WTC11 (cell line): Measurements from ENCODE around the gene ACBD6. TPM values are rescaled to one million over a fixed set of nuclear protein-coding genes. Genes with fewer than 3 reads are reported as not detected.
A peak's percentile ranks its signal among the peaks of the same experiment; 100 is the strongest.

ENCODE experiments used
- ATAC-seq: fragments of 200-7000 bp; cut with Tn5 transposase; 2 replicates; pipeline ENCODE4 v1.10.0; 2021; ENCODE audit warnings: mild to moderate bottlenecking, moderate library complexity
- CTCF ChIA-PET: fragments of 300-600 bp; sonication (Branson Sonifier 250); formaldehyde crosslinking; loops from one replicate; lab custom pipeline; 2021; ENCODE audit warnings: antibody characterized with exemption; lab: Charles Lee
- POLR2A ChIA-PET: fragments of 350-600 bp; sonication (Branson Sonifier 250); formaldehyde crosslinking; loops from one replicate; lab custom pipeline; 2021; ENCODE audit warnings: antibody characterized with exemption; lab: Charles Lee
- DNase-seq: peaks from one replicate; pipeline ENCODE4 v3.0.0; 2021; ENCODE audit warnings: low spot score
- H3K27ac Mint-ChIP-seq: 2 replicates; pipeline ENCODE4 v1.8.0; 2021; ENCODE audit warnings: mixed read lengths
- H3K27me3 Mint-ChIP-seq: 2 replicates; pipeline ENCODE4 v1.8.0; 2021; ENCODE audit warnings: low read depth, mild to moderate bottlenecking, moderate library complexity, mixed read lengths
- H3K36me3 Mint-ChIP-seq: 2 replicates; pipeline ENCODE4 v1.8.0; 2021; ENCODE audit warnings: mixed read lengths
- H3K4me1 Mint-ChIP-seq: 2 replicates; pipeline ENCODE4 v1.8.0; 2022; ENCODE audit warnings: mixed read lengths
- H3K4me3 Mint-ChIP-seq: 2 replicates; pipeline ENCODE4 v1.8.0; 2021; ENCODE audit warnings: mild to moderate bottlenecking, moderate library complexity, mixed read lengths
- H3K9me3 Mint-ChIP-seq: 2 replicates; pipeline ENCODE4 v1.8.0; 2021; ENCODE audit warnings: mixed read lengths
- CREB1 ChIP-seq: sonication (generic); formaldehyde crosslinking; IDR thresholded peaks from 2 replicates; pipeline ENCODE4 v1.8.0; 2023; ENCODE audit warnings: mild to moderate bottlenecking, missing genetic modification reagents
- CREM ChIP-seq: sonication (generic); formaldehyde crosslinking; IDR thresholded peaks from 2 replicates; pipeline ENCODE4 v1.8.1; 2022; ENCODE audit warnings: mild to moderate bottlenecking, missing genetic modification reagents, moderate library complexity
- RELA ChIP-seq: sonication (generic); formaldehyde crosslinking; IDR thresholded peaks from 2 replicates; pipeline ENCODE4 v1.8.1; 2022; ENCODE audit warnings: missing genetic modification reagents, mild to moderate bottlenecking, borderline replicate concordance
- total RNA-seq: library from RNA; stranded (reverse); gene quantifications from 3 replicates; pipeline ENCODE4 v1.2.3, GENCODE V29; 2021
- TF ChIP-seq, protein P1 (sequence below): sonication (generic); formaldehyde crosslinking; IDR thresholded peaks from 2 replicates; pipeline ENCODE4 v1.8.0; 2022; ENCODE audit warnings: missing genetic modification reagents
- TF ChIP-seq, protein P2 (sequence below): sonication (generic); formaldehyde crosslinking; IDR thresholded peaks from 2 replicates; pipeline ENCODE4 v1.8.0; 2022; ENCODE audit warnings: mild to moderate bottlenecking, missing genetic modification reagents
- TF ChIP-seq, protein P3 (sequence below): fragments of 200-600 bp; IDR thresholded peaks from 2 replicates; pipeline ENCODE4 v1.8.0; 2022; ENCODE audit warnings: antibody characterized with exemption
- TF ChIP-seq, protein P4 (sequence below): fragments of 250-450 bp; sonication (Bioruptor Pico); IDR thresholded peaks from 2 replicates; pipeline ENCODE4 v1.9.0; 2021; ENCODE audit warnings: mild to moderate bottlenecking, borderline replicate concordance

Gene ACBD6
- total RNA-seq, 1 experiment from 2014 or later, result 53.5 TPM

DNA sequence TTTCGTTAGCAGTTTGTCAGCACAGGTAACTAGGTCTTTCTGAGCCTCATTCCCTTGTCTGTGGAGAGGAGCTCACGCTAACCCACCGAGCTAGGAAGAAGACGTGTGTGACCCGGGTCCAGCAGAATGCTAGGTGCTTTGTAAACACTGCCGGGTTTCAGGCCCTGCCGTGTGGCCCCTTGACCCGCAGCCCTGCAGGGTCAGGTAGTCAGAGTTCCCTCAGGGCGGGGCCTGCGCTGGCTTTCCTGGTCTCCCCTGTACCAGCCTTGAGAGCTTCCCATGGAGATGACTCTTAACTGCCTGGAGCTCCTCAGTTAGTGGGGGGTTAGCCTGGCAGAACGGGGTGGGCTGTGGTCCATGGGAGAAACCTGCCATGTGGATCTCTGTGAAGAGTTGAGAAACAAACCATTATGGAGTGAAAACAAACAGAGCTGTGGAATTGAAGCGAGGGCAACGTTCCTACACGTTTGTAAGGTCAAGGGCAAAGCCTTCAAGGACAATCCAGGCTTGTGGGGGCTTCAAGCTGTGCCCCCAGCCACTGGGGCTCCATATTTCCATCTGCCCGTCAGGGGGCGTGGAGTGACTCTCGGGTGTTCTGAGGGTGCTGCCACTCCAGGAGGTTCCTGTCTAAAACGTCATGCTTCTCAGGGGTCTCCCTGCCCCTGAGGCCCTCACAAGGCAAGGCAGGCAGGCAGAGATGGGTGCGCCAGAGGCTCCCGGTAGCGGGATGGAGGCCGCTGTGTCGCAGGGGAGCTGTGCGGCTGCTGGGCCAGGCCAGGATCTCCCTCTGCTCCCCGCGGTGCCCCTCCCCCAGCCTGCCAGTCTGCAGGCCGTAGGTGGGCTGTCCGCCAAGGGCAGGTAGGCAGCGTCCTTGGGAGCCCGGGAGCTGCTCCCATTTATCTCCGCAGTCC, 248.5 kb downstream of the ACBD6 start:
- Mint-ChIP-seq H3K4me3 (no peak overlapping the region), H3K27ac (no peak overlapping the region; the same call in 1 of the 2 replicates), H3K9me3 (no peaks in the 10 kb centered on the region), H3K27me3 (no peaks in the 10 kb centered on the region), H3K4me1 (peaks cover 44% of the 10 kb centered on the region), H3K36me3 (peaks cover 4% of the 10 kb centered on the region; the same call in 1 of the 2 replicates)
- ChIA-PET POLR2A (no interaction called here), CTCF (interaction anchor here (0.8 to 3.3 kb wide), 24 partner anchors 8 to 439 kb away, joined by 3 to 31 read pairs (median 6); partner anchors contain the start of genes ACBD6 and LHX4)
- DNase-seq (no peak), ATAC-seq (no peak)
- TF ChIP-seq CREM (CRISPR knock-in tag) (no peak), RELA (CRISPR knock-in tag) (0 out of 2 replicates have a peak, but pooled peaks have one; percentile 21), CREB1 (CRISPR knock-in tag) (no peak)
- TF ChIP-seq, protein P1, sequence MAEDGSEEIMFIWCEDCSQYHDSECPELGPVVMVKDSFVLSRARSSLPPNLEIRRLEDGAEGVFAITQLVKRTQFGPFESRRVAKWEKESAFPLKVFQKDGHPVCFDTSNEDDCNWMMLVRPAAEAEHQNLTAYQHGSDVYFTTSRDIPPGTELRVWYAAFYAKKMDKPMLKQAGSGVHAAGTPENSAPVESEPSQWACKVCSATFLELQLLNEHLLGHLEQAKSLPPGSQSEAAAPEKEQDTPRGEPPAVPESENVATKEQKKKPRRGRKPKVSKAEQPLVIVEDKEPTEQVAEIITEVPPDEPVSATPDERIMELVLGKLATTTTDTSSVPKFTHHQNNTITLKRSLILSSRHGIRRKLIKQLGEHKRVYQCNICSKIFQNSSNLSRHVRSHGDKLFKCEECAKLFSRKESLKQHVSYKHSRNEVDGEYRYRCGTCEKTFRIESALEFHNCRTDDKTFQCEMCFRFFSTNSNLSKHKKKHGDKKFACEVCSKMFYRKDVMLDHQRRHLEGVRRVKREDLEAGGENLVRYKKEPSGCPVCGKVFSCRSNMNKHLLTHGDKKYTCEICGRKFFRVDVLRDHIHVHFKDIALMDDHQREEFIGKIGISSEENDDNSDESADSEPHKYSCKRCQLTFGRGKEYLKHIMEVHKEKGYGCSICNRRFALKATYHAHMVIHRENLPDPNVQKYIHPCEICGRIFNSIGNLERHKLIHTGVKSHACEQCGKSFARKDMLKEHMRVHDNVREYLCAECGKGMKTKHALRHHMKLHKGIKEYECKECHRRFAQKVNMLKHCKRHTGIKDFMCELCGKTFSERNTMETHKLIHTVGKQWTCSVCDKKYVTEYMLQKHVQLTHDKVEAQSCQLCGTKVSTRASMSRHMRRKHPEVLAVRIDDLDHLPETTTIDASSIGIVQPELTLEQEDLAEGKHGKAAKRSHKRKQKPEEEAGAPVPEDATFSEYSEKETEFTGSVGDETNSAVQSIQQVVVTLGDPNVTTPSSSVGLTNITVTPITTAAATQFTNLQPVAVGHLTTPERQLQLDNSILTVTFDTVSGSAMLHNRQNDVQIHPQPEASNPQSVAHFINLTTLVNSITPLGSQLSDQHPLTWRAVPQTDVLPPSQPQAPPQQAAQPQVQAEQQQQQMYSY, result peak; percentile 33; the same call in 1 of the 2 replicates
- TF ChIP-seq, protein P2, sequence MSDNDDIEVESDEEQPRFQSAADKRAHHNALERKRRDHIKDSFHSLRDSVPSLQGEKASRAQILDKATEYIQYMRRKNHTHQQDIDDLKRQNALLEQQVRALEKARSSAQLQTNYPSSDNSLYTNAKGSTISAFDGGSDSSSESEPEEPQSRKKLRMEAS (CRISPR knock-in tag), result no peak

DNA sequence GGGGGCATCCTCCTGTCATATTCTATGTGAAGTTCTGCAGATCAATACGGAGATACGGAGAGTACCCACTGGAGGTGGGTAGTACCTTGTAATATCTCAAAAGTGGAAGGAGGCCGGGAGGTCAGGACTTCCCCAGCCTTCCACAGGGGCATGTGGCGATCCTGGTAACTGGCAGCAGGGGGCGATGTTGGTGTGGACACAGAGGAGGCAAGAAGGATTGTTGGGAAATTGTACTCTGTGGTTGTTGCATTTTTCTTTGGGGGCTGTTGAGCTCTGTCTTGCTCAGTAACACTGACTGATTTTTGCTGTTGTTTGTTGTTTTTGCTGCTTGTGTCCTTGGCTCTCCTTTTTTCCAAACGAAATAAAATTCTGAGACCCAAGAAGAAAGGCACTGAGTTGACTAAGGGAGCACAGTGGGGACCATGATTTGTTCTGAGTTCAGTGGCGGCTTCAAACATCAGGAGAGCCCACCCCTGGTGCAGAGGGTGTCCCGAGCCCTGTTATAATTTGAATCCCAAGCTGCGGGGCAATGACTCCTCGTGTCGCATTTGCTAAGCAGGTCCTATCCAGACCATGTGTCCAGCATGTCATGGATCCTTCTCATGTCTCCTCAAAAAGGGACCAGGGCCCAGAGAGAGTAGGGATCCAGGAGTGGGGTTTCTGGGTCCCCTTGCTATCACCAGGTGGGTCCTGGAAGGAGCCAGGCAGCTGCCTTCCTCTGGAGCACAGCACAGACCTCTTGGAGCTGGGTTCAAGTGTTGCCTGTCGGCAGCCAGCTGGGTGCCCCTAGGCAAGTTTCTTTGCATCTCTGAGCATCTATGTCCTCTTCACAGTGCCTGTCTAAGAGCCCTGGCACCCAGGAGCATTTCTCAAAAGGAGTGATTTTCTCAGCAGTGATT, 249.5 kb downstream of the ACBD6 start:
- Mint-ChIP-seq H3K27ac (no peak overlapping the region; the same call in 1 of the 2 replicates), H3K36me3 (peaks cover 4% of the 10 kb centered on the region; the same call in 1 of the 2 replicates), H3K27me3 (no peaks in the 10 kb centered on the region), H3K9me3 (no peaks in the 10 kb centered on the region), H3K4me1 (peaks cover 48% of the 10 kb centered on the region), H3K4me3 (no peak overlapping the region)
- ChIA-PET CTCF (interaction anchor here (0.6 to 3.3 kb wide), 31 partner anchors 9 to 438 kb away, joined by 3 to 31 read pairs (median 5); partner anchors contain the start of genes ACBD6 and LHX4), POLR2A (no interaction called here)
- peak; percentile 54 for ATAC-seq
- DNase-seq, result peak; percentile 92
- TF ChIP-seq, protein P3, sequence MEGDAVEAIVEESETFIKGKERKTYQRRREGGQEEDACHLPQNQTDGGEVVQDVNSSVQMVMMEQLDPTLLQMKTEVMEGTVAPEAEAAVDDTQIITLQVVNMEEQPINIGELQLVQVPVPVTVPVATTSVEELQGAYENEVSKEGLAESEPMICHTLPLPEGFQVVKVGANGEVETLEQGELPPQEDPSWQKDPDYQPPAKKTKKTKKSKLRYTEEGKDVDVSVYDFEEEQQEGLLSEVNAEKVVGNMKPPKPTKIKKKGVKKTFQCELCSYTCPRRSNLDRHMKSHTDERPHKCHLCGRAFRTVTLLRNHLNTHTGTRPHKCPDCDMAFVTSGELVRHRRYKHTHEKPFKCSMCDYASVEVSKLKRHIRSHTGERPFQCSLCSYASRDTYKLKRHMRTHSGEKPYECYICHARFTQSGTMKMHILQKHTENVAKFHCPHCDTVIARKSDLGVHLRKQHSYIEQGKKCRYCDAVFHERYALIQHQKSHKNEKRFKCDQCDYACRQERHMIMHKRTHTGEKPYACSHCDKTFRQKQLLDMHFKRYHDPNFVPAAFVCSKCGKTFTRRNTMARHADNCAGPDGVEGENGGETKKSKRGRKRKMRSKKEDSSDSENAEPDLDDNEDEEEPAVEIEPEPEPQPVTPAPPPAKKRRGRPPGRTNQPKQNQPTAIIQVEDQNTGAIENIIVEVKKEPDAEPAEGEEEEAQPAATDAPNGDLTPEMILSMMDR, result peak; percentile 86
- TF ChIP-seq, protein P4, sequence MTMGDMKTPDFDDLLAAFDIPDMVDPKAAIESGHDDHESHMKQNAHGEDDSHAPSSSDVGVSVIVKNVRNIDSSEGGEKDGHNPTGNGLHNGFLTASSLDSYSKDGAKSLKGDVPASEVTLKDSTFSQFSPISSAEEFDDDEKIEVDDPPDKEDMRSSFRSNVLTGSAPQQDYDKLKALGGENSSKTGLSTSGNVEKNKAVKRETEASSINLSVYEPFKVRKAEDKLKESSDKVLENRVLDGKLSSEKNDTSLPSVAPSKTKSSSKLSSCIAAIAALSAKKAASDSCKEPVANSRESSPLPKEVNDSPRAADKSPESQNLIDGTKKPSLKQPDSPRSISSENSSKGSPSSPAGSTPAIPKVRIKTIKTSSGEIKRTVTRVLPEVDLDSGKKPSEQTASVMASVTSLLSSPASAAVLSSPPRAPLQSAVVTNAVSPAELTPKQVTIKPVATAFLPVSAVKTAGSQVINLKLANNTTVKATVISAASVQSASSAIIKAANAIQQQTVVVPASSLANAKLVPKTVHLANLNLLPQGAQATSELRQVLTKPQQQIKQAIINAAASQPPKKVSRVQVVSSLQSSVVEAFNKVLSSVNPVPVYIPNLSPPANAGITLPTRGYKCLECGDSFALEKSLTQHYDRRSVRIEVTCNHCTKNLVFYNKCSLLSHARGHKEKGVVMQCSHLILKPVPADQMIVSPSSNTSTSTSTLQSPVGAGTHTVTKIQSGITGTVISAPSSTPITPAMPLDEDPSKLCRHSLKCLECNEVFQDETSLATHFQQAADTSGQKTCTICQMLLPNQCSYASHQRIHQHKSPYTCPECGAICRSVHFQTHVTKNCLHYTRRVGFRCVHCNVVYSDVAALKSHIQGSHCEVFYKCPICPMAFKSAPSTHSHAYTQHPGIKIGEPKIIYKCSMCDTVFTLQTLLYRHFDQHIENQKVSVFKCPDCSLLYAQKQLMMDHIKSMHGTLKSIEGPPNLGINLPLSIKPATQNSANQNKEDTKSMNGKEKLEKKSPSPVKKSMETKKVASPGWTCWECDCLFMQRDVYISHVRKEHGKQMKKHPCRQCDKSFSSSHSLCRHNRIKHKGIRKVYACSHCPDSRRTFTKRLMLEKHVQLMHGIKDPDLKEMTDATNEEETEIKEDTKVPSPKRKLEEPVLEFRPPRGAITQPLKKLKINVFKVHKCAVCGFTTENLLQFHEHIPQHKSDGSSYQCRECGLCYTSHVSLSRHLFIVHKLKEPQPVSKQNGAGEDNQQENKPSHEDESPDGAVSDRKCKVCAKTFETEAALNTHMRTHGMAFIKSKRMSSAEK, result no peak
